Astrocyte of the hippocampus (primary cell): Measurements from ENCODE around the gene ACOX3.
"Not testable (repeated sequence)": the region's sequence is repeated elsewhere in the genome, so short reads cannot be mapped to it uniquely, and the experiment has no call there.

Experiments
- DNase-seq: peaks from one replicate; pipeline ENCODE4 v3.0.0; 2011; ENCODE audit warnings: low read depth, low spot score

ACOX3 gene

DNA sequence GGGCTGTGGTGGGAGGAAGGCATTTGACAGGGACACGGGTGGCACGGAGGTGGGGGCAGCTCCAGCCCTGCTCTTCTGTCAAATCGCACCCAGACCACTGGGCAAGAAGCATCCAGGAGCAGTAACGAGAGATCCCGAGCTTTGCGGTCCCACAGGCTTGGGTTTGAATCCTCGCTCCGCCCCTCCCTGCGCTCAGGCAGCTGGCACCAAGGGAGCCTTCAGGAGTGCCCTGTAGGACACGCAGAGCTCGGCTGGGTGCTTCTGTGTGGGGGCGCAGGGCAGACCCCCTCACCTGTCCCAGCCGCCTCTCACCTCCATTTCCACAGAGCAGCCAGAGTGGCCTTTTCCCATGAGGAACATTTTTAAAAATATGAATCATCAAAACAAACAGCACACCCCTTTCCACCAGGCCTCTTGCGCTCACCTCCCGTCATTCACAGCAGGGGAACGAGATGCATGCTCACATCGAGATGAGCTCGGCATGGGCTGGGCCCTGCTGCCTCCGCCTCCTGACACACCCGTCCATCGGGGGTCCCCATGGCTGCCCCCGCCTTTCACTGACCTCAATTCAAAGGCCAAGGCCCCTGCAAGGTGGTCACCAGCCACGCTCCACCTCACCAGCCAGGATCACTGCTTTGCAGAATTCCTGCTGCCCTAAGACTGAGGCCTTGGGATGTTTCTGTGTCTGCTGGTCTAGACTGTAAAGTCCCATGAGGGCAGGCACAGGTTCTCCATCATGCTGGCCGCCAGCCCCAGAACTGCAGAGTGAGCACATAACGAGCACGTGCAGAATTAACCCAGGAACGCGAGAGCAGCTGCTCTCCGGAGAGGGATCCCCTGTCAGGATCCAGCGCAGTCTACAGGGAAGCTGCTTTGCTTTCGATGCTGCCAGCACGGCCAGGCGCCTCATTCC, 52.7 kb downstream of the ACOX3 start:
- no peak for DNase-seq

- no peak for DNase-seq
Measured at GRCh38 chr4:8387194-8387593, 53.3 kb downstream of the ACOX3 start.

- no peak for DNase-seq
Measured at GRCh38 chr4:8386731-8387130, 53.8 kb downstream of the ACOX3 start.

DNA sequence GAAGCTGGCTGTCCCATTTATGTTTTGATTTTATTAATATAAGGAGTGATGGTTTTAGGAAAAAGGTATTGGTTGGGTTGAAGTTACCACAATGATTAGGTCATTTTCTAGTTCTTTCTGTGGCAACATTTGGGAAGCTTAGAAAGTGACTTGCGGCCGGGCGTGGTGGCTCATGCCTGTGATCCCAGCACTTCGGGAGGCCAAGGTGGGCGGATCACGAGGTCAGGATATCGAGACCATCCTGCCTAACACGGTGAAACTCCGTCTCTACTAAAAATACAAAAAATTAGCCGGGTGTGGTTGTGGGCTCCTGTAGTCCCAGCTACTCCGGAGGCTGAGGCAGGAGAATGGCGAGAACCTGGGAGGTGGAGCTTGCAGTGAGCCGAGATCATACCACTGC, 54.4 kb downstream of the ACOX3 start:
- not testable (repeated sequence) for DNase-seq

GRCh38 chr4:8385611-8386010, 54.9 kb downstream of the ACOX3 start:
- no peak for DNase-seq

DNA sequence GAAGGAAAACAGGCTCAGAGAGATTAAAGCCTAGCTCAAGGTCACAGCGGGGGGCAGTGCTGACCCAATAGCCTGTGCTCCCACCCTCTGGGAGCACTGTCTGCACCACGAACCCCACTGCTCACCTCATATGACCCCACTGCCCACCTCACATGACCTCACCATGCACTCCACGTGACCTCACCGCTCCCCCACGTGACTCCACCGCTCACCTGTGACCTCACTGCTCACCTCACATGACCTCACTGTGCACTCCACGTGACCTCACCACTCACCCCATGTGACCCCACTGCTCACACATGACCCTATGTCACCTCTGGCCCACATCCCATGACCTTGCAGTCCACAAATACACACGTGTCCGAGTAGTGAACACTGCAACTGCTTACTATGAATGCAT, 55.4 kb downstream of the ACOX3 start:
- DNase-seq: no peak

DNA sequence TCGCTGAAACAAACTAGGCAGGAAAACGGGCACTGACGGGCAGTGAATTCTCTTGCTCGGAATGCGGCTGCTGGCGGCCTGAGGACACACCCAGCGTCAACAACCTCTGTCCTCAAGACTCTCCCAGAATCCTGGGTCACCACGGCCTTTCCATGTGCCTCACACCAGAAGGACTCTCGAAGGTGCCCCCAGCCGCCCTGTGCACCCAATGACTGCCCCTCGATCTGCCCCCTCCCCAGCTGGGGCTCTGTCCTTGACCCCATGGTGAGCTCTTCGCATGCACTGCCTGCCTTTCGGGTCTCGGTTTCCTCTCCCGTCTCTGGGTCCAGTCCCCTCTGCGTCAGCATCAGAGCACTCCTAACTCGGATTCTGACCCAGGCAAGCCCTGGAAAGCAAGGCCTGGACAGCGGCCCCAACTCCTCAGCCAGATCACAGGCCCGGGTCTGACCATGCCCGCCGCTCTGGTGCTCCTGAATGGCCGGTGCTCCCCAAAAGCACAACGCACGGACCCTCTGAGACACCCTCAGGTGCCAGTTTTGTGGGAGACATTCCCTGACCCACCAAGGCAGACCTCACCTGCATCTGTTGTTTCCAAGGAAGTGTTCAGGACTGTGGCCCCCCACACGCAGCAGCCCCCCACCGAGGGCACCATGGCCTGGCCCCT, 56.0 kb downstream of the ACOX3 start:
- DNase-seq: no peak

DNA sequence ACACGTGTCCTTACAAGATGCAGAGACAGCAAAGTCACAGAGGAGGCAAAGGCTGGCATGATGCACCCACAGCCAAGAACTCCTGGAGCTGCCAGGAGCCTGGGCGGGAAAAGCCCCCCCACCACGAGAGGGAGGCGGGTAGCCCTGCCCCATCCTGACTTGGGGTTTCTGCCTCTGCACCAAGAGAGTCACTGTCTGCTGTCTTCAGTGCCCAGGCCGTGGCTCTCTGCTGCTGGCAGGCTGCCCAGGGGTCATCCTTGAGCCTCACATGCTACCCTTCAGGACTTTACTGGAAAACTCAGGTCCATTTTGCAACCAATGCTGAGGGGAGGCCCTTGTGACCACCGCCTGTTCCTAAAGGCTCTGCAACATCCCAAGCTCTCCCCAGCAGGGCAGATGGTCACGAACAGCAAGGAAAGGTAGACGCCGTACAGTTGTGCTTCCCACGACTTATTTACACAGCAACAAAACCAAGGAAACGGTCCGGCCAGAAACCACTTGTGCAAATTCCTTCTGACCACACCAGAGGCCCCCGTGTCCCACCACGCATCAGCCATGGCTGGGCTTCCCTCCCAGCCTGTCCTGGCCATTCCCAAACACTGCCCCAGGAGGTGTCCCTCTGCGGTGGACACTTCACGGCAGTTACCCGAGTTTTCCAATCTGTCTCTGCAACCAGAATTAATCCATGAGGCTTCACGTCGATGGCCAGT, 56.9 kb downstream of the ACOX3 start:
- DNase-seq: peak; percentile 88

DNA sequence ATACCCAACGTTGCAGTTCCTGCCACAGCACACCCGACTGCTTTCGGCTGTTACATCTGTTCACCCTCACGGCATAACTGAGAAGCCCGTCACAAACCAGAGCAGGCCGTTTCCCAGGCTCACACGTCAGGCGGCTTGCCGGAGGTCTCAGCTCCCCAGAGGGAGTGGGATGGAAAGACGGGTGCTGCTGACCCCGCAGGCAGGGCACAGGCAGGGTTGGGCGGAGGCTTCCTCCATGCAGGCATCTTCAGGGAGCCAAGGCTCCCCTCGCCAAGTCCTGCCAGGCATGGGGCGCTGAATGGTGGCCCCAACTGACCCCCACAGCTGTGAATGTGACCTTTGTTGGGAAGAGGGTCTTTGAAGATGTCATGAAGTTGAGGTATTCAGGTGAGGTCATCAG, 57.5 kb downstream of the ACOX3 start:
- DNase-seq: no peak

DNA sequence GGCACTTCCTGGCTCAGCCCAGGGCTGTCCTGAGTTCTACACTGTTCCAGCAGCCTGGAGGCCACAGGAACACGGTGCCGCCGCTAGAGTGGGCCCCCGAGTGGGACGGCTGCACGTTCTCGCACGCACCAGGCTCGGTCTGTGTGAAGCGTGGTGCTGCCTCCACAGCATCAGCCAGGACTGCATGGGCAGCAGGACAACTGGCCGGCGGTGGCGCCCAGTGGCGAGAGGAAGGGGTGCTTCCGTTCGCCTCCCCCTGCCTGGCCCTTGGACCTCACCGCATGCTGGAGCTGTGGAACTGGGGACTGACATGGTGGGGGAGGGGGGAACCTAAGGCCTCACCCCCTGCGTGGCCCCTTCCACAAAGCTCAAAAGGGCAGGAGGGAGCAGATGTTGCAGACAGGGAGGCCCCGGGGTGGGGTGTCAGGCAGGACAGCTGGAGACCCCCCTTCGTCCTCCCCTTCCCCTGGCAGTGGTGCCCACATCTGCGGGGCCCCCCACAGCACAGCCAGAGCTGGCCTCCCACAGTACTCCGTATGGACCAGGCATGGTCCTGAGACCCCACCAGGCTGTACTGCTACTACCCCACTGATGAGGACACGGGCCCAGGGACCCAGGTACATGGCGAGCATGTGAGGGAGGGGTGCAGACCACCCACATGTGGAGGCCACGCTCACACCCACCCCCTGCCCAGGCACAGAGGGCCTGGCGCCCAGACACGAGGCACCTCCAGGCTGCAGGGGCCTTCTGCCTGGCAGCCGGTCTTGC, 58.5 kb downstream of the ACOX3 start:
- DNase-seq: no peak

DNA sequence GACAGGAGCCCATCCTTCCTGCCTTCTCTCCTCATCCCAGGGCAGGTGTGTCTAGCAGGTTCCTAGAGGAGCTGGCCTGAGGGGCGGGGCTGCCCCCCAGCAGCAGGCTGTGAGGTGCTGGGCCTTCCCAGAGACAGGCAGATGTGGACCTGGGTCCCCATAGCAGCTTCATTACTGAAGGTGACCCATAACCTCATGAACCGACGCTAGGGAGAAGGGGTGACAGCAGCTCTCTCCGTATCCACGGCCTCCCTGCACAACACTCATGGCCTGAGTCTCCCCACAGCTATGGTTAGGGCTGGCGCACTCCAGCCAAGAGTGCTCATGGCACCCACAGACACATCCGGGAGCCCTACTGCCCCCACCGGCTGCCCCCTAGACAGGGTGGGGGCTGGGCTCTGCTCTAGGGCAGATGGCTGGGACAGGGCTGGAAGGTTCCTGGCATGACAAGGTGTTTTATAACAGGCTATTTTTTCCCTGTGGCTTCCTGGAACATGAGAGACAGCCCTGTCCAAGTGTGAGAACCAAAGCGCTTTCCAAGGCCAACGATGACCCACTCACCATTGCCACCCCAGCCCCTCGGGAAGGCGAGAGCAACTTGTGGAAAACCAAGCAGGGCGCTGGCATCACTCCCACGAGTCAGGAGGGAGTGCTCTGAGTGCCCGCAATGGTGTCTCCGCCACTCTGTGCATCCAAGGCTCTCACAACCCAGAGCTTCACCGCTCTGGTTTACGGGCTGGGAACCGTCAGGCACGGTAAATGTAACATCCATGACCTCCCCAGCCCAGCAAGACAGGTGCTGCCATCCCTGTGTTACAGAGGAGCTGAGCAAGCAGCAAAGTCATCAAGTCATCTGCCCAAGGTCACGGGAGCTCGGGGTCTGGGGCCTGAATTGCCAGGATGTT, 59.8 kb downstream of the ACOX3 start:
- no peak for DNase-seq

DNA sequence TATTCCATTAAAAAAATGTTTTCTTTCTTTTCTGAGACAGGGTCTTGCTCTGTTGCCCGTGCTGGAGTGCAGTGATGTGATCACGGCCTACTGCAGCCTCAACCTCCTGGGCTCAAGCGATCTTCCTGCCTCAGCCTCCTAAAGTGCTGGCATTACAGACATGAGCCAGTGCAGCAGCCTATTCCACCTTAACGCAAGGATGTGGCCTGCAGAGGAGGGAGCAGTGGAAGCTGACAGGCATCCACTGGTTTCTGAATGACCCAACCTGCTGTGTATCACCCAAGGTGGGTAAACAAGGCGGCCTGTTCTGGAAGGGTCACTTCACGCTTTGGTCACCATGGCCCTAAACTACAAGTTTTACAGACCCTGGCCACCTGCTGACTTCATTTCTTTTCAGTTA, 60.8 kb downstream of the ACOX3 start:
- DNase-seq: no peak

GRCh38 chr4:8379281-8379680, 61.2 kb downstream of the ACOX3 start:
- DNase-seq: no peak

DNA sequence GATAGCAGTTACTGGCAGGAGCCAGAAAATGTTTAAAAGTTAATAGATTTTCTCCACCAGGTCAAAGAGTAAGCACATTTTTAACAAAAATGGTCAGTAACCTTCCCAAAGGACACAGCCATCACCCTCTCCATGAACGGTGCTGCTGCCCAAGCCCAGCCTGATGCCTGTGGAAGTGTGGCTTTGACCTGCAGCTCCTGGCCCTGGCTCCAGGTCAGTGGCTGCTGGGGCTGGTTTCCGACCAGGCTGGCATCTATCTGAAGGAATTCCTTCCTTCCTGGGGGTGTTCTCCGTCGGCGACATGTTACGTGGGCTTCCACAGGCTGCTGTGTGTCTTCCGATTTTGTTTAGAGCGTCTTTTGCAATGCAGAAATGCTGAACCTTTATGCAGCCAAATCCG, 61.7 kb downstream of the ACOX3 start:
- no peak for DNase-seq

- DNase-seq: no peak
Measured at GRCh38 chr4:8378101-8378724, 62.3 kb downstream of the ACOX3 start.

DNA sequence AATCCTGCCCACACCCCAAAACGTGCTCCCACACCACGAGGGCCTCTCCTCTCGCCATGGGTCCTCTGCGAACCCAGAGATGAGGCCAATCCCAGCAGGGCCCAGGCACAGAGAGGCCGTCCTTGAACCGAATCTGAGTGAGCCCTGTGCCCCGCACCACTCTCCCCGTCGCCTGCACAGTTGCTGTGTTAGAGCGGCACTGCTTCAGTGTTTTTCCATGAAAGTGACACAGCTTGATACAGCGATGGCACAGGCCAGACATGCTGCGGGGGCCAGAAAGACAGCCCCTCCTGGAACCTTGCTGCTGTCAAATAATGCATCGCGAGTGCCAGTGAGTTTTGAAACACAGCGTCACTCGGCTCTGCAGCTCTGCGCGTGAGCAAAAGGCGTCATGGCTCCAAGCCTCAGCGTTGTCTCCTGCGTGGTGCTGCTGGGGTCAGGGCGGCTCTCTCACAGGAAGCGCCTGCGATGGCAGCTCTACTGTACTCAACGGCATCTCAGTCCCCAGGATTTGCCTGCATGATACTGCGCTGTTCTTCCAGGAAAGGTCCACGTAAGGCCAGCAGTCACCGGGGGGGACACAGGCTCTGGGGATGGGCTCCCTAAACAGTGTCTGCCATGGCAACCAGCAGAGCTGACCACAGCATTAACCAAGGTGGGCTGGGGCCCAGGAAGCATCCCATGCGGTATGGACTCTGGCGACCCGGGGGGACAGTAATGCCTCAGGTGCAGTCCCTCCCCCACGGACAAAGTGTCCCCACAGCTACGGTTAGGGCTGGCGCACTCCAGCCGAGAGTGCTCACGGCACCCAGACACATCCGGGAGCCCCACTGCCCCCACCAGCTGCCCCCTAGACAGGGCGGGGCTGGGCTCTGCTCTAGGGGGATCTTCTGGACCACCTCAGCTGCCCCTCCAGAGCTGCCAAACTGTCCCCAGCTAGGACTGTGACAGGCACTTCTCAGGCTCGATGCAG, 63.1 kb downstream of the ACOX3 start:
- DNase-seq: no peak

DNA sequence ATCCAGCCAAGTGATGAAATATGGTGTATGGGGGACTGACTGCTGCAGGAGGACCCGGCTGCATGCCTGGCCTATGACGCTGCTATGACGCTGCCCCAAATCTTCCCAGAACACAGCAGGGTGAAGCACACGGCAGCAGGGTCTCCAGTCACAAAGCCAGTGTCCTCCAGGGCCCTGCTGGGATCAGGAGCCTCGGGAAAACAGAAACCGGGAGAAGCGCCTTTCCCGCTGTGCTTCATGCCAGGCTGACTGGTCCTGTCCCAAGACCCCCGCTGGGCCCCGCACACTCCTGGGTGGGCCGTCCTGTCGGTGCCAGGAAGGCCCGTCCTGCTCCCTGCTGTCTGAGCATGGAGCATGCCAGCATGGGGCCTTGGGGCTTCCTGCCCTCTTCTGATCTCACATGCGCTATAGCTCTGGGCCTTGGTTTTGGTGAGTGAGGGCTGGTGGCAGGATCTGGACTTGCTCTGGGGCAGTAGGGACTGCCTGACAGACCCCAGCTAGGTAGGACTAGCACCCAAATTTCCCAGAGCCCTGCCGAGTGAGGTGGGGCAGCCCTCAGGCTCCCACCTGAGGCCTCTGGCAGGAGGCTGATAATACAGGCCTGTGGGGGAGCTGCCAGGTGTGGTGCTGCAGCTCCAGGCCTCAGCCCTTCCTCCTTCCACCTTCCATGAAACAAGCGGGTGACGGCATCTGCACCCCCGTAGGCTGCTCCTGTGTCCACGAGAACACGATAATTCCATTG, 64.0 kb downstream of the ACOX3 start:
- DNase-seq: no peak
